B cell (primary cell): Measurements from ENCODE around the gene PNPT1.

Experiments used
- CTCF ChIP-seq: fragments of 200-600 bp; IDR thresholded peaks from one replicate; pipeline ENCODE4 v1.8.0; 2022; ENCODE audit warnings: antibody characterized with exemption, mild to moderate bottlenecking
- EZH2 ChIP-seq: IDR thresholded peaks from 2 replicates; pipeline ENCODE4 v1.6.1; 2012; ENCODE audit warnings: borderline replicate concordance, low read depth, mild to moderate bottlenecking, moderate library complexity, low read length; ENCODE audit not compliant: insufficient read depth, poor library complexity, severe bottlenecking

- no peak for TF ChIP-seq CTCF
- no peak for TF ChIP-seq EZH2
Observed at GRCh38 chr2:55668956-55669355, 24.7 kb downstream of the PNPT1 start.
